BLaER1 (cell line): ENCODE data around the gene SPATA19.

Experiments
- H3K27ac ChIP-seq: shearing (Covaris generic); formaldehyde crosslinking; 2 replicates; pipeline ENCODE4 v1.8.1; 2022
- H3K27me3 ChIP-seq: shearing (Covaris generic); formaldehyde crosslinking; 2 replicates; pipeline ENCODE4 v1.8.1; 2022
- H3K36me3 ChIP-seq: shearing (Covaris generic); formaldehyde crosslinking; 2 replicates; pipeline ENCODE4 v1.8.1; 2022
- H3K4me1 ChIP-seq: shearing (Covaris generic); formaldehyde crosslinking; 2 replicates; pipeline ENCODE4 v1.8.1; 2022
- H3K4me2 ChIP-seq: shearing (Covaris generic); formaldehyde crosslinking; 2 replicates; pipeline ENCODE4 v1.8.1; 2022
- H3K4me3 ChIP-seq: shearing (Covaris generic); formaldehyde crosslinking; 2 replicates; pipeline ENCODE4 v1.8.1; 2022
- H3K9ac ChIP-seq: shearing (Covaris generic); formaldehyde crosslinking; 2 replicates; pipeline ENCODE4 v1.8.1; 2022
- H3K9me3 ChIP-seq: shearing (Covaris generic); formaldehyde crosslinking; 2 replicates; pipeline ENCODE4 v1.8.1; 2022
- H4K20me1 ChIP-seq: shearing (Covaris generic); formaldehyde crosslinking; 2 replicates; pipeline ENCODE4 v1.8.1; 2022
- Cebpa-rat ChIP-seq: shearing (Covaris generic); IDR thresholded peaks from 2 replicates; pipeline ENCODE4 v1.8.1; 2022

Gene SPATA19

GRCh38 chr11:133829566-133829965 is 15.7 kb downstream of the SPATA19 start:
- H3K36me3 ChIP-seq: no peaks in the 10 kb centered on the region
- H4K20me1 ChIP-seq: no peaks in the 10 kb centered on the region
- H3K4me1 ChIP-seq: peaks cover 10% of the 10 kb centered on the region
- no peak for TF ChIP-seq Cebpa-rat
- H3K27me3 ChIP-seq: no peaks in the 10 kb centered on the region
- H3K4me3 ChIP-seq: no peak overlapping the region
- H3K4me2 ChIP-seq: no peak overlapping the region
- H3K9ac ChIP-seq: no peak overlapping the region
- H3K9me3 ChIP-seq: no peaks in the 10 kb centered on the region
- H3K27ac ChIP-seq: no peak overlapping the region

GRCh38 chr11:133828871-133829270 is 16.4 kb downstream of the SPATA19 start:
- no peaks in the 10 kb centered on the region for H3K9me3 ChIP-seq
- H3K36me3 ChIP-seq: no peaks in the 10 kb centered on the region
- H3K4me2 ChIP-seq: no peak overlapping the region
- no peak overlapping the region for H3K9ac ChIP-seq
- H4K20me1 ChIP-seq: no peaks in the 10 kb centered on the region
- TF ChIP-seq Cebpa-rat: no peak
- no peaks in the 10 kb centered on the region for H3K27me3 ChIP-seq
- peaks cover 3% of the 10 kb centered on the region for H3K4me1 ChIP-seq
- H3K4me3 ChIP-seq: no peak overlapping the region
- no peak overlapping the region for H3K27ac ChIP-seq

DNA sequence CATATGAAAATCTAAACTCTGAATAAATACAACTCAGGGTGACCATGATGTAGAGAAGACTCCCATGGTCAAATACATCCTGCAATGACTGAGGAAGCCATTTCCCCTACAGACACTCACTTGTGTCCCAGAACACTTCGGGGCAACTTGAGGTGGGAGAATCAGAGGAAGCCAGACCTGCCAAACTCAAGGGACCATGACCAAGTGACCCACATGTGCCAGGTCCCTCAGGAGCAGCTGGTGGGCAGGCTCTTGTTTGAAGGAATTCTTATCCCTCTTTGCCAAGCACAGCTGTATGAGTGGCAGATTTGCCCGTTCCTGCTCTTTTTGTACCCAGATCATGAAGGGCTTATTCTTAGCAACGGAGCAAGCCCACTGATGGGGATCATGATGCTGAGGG is 17.8 kb downstream of the SPATA19 start:
- Histone ChIP-seq H4K20me1 (no peaks in the 10 kb centered on the region), H3K27me3 (no peaks in the 10 kb centered on the region), H3K27ac (no peak overlapping the region), H3K9me3 (no peaks in the 10 kb centered on the region), H3K4me1 (no peaks in the 10 kb centered on the region), H3K4me3 (no peak overlapping the region), H3K9ac (no peak overlapping the region), H3K36me3 (no peaks in the 10 kb centered on the region), H3K4me2 (no peak overlapping the region)
- no peak for TF ChIP-seq Cebpa-rat

GRCh38 chr11:133826866-133827265 is 18.4 kb downstream of the SPATA19 start:
- H3K27ac ChIP-seq: no peak overlapping the region
- no peaks in the 10 kb centered on the region for H3K9me3 ChIP-seq
- H4K20me1 ChIP-seq: no peaks in the 10 kb centered on the region
- no peak for TF ChIP-seq Cebpa-rat
- no peak overlapping the region for H3K9ac ChIP-seq
- H3K36me3 ChIP-seq: no peaks in the 10 kb centered on the region
- H3K27me3 ChIP-seq: no peaks in the 10 kb centered on the region
- H3K4me3 ChIP-seq: no peak overlapping the region
- H3K4me2 ChIP-seq: no peak overlapping the region
- H3K4me1 ChIP-seq: no peaks in the 10 kb centered on the region

DNA sequence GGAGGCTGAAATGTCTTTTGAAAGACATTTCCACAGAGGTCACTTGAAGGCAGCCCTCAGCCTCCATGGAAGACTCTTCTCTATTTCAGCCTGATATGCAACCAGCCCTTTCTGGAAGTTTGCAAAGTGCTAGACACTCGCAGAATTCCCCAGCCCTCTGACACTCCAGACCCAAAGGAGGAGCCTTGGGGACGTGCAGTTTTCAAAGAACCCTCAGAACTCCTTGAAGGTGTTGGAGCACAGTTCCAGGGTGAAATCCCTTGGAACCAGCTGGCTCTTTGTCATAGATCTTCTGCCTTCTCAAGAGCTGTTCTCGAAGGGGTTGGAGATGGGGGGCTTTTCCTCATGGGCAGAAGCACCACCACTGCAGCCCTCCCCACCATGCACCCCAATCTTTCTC is 19.6 kb downstream of the SPATA19 start:
- no peak overlapping the region for H3K4me3 ChIP-seq
- no peaks in the 10 kb centered on the region for H3K4me1 ChIP-seq
- H3K4me2 ChIP-seq: no peak overlapping the region
- no peaks in the 10 kb centered on the region for H4K20me1 ChIP-seq
- TF ChIP-seq Cebpa-rat: no peak
- H3K9ac ChIP-seq: no peak overlapping the region
- no peaks in the 10 kb centered on the region for H3K36me3 ChIP-seq
- H3K27me3 ChIP-seq: no peaks in the 10 kb centered on the region
- no peak overlapping the region for H3K27ac ChIP-seq
- H3K9me3 ChIP-seq: no peaks in the 10 kb centered on the region

GRCh38 chr11:133825156-133825555 is 20.2 kb downstream of the SPATA19 start:
- no peak overlapping the region for H3K4me3 ChIP-seq
- no peak for TF ChIP-seq Cebpa-rat
- H3K9ac ChIP-seq: no peak overlapping the region
- no peak overlapping the region for H3K4me2 ChIP-seq
- H3K4me1 ChIP-seq: no peaks in the 10 kb centered on the region
- H3K36me3 ChIP-seq: no peaks in the 10 kb centered on the region
- H3K27me3 ChIP-seq: no peaks in the 10 kb centered on the region
- H4K20me1 ChIP-seq: no peaks in the 10 kb centered on the region
- H3K9me3 ChIP-seq: no peaks in the 10 kb centered on the region
- H3K27ac ChIP-seq: no peak overlapping the region

DNA sequence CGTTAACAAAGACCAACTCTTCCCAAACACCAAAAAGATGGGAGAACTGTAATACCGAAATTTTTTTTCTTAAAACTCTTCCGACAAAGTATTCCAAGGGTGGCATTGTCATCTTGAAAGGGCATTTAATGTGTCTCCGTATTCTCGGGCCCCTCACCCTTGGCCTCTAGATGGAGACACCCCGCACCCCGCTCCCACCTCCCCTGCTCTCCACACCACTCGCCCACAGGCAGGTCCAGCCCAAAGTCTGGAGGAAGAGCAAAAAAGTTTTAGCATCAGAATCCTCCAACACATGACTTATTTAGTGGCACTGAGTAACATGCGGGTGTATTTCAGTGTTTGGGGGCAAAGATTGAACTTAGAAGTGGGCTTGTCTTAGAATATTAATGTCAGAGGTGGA is 20.7 kb downstream of the SPATA19 start:
- Histone ChIP-seq H3K27ac (no peak overlapping the region), H4K20me1 (no peaks in the 10 kb centered on the region), H3K4me1 (no peaks in the 10 kb centered on the region), H3K4me3 (no peak overlapping the region), H3K27me3 (no peaks in the 10 kb centered on the region), H3K36me3 (no peaks in the 10 kb centered on the region), H3K4me2 (no peak overlapping the region), H3K9me3 (no peaks in the 10 kb centered on the region), H3K9ac (no peak overlapping the region)
- no peak for TF ChIP-seq Cebpa-rat

- no peak for TF ChIP-seq Cebpa-rat
These were observed 21.7 kb downstream of the SPATA19 start for GRCh38 chr11:133823614-133824013.

GRCh38 chr11:133823211-133823610 is 22.1 kb downstream of the SPATA19 start:
- 0 out of 2 replicates have a peak overlapping the region, but pooled peaks have one; percentile 12 for H3K4me2 ChIP-seq
- H3K9ac ChIP-seq: no peak overlapping the region
- H3K27me3 ChIP-seq: no peaks in the 10 kb centered on the region
- no peaks in the 10 kb centered on the region for H3K4me1 ChIP-seq
- H3K27ac ChIP-seq: no peak overlapping the region
- H3K9me3 ChIP-seq: no peaks in the 10 kb centered on the region
- no peak overlapping the region for H3K4me3 ChIP-seq
- TF ChIP-seq Cebpa-rat: no peak
- no peaks in the 10 kb centered on the region for H4K20me1 ChIP-seq
- no peaks in the 10 kb centered on the region for H3K36me3 ChIP-seq

More at GRCh38 chr11:133823614-133824013, 21.7 kb downstream of the SPATA19 start:
- Histone ChIP-seq H3K4me1 (no peaks in the 10 kb centered on the region), H4K20me1 (no peaks in the 10 kb centered on the region), H3K4me2 (0 out of 2 replicates have a peak overlapping the region, but pooled peaks have one; percentile 12), H3K4me3 (no peak overlapping the region), H3K9ac (no peak overlapping the region), H3K27ac (no peak overlapping the region), H3K27me3 (no peaks in the 10 kb centered on the region), H3K36me3 (no peaks in the 10 kb centered on the region), H3K9me3 (no peaks in the 10 kb centered on the region)

DNA sequence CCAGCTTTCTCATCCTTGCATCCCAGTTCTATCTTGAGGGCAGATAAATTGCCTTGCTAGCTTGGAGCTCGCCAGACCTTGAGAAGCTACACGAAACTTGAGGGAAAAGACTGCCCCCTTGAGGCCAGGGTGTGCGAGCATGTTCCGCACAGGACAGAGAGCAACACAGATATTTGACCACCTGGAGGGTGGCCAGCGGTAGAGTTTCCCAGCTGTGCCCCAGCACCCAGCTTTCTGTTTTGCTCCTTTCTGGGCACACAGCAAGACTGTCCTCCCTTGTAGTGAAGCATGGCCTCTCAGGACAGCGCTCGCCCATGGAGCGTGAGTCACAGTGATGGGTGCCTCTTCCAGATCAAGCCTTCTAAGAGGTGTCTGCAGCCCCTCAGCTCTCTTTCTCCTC is 23.5 kb downstream of the SPATA19 start:
- Histone ChIP-seq H3K36me3 (no peaks in the 10 kb centered on the region), H3K27me3 (no peaks in the 10 kb centered on the region), H3K27ac (no peak overlapping the region), H3K9ac (no peak overlapping the region), H3K9me3 (no peaks in the 10 kb centered on the region), H3K4me2 (no peak overlapping the region), H3K4me3 (no peak overlapping the region), H3K4me1 (peaks cover 4% of the 10 kb centered on the region), H4K20me1 (no peaks in the 10 kb centered on the region)
- no peak for TF ChIP-seq Cebpa-rat

DNA sequence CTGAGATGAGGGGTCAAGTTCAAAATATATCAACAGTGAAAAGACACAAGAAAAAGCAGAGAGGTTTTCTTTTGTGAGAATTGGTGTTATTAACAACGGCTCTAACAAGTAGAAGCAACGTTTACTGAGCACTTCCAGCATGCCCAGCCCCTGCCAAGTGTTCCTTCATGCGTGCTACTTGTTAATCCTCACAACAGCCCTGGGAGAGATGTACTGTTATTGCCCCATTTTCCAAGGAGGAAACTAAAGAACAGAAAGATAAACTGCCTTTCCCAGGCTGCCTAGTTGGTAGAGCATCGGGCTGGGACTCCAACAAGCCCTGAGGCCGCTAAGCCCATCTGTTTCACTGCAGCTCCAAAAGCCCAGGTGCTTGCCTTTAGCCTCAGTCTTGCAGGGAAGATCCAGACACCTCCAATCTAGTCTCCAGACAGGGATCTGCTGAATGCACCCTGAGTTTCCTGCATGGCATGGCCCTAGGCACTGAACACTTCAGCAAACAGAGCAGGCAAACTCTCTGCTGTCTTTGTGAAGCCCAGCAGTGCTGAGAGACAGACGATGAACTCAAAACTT is 25.5 kb downstream of the SPATA19 start:
- Histone ChIP-seq H3K36me3 (no peaks in the 10 kb centered on the region), H3K9ac (no peak overlapping the region), H3K4me1 (peaks cover 16% of the 10 kb centered on the region), H3K9me3 (no peaks in the 10 kb centered on the region), H3K4me2 (no peak overlapping the region), H3K27ac (no peak overlapping the region), H4K20me1 (no peaks in the 10 kb centered on the region), H3K4me3 (no peak overlapping the region), H3K27me3 (no peaks in the 10 kb centered on the region)
- no peak for TF ChIP-seq Cebpa-rat
